Natural killer cell (primary cell): ENCODE measurements around the gene TTC28. TPM values are rescaled to one million over a fixed set of nuclear protein-coding genes. Genes with fewer than 3 reads are reported as not detected.

Experiments
- ATAC-seq, 3 donors: fragments of 150-1000 bp in 2 of 3; fragments of 200-7000 bp in 1 of 3; cut with Tn5 transposase; 1 replicate in 1 of 3; 2 replicates in 2 of 3; pipeline ENCODE4 v1.10.0; 2021; ENCODE audit warnings: mild to moderate bottlenecking in 2 of 3, moderate library complexity in 2 of 3
- DNase-seq, 2 donors: peaks; one replicate each; pipeline versions ENCODE4 v3.0.0 to v3.0.0-alpha.2; 2013 to 2021; ENCODE audit warnings: mixed read lengths in 1 of 2
- H3K27ac ChIP-seq: one replicate; pipeline ENCODE4 v1.5.1; 2013; ENCODE audit warnings: mild to moderate bottlenecking, low read length
- H3K27me3 ChIP-seq: one replicate; pipeline ENCODE4 v1.6.1; 2013; ENCODE audit warnings: low read length; ENCODE audit not compliant: control insufficient read depth, insufficient read depth
- H3K36me3 ChIP-seq: one replicate; pipeline ENCODE4 v1.6.1; 2013; ENCODE audit warnings: low read length; ENCODE audit not compliant: control insufficient read depth, insufficient read depth
- H3K4me1 ChIP-seq: one replicate; pipeline ENCODE4 v1.6.1; 2013; ENCODE audit warnings: low read length; ENCODE audit not compliant: control insufficient read depth, insufficient read depth
- H3K4me3 ChIP-seq: one replicate; pipeline ENCODE4 v1.5.1; 2013; ENCODE audit warnings: low read length
- H3K9me3 ChIP-seq: one replicate; pipeline ENCODE4 v1.6.1; 2013; ENCODE audit warnings: low read length; ENCODE audit not compliant: control insufficient read depth, insufficient read depth
- H3K27ac Mint-ChIP-seq, 2 donors: one replicate each; pipeline ENCODE4 v1.8.0; 2022; ENCODE audit warnings: mild to moderate bottlenecking in 2 of 2, mixed read lengths in 2 of 2, moderate library complexity in 1 of 2
- H3K27me3 Mint-ChIP-seq, 2 donors: one replicate each; pipeline ENCODE4 v1.8.0; 2022; ENCODE audit warnings: low read depth in 2 of 2, mixed read lengths in 2 of 2
- H3K36me3 Mint-ChIP-seq: one replicate; pipeline ENCODE4 v1.8.0; 2022; ENCODE audit warnings: mixed read lengths
- H3K4me1 Mint-ChIP-seq, 2 donors: one replicate each; pipeline ENCODE4 v1.8.0; 2022; ENCODE audit warnings: mixed read lengths in 2 of 2
- H3K4me3 Mint-ChIP-seq: one replicate; pipeline ENCODE4 v1.8.0; 2022; ENCODE audit warnings: mild to moderate bottlenecking, moderate library complexity, mixed read lengths
- H3K9me3 Mint-ChIP-seq, 2 donors: one replicate each; pipeline ENCODE4 v1.8.0; 2022; ENCODE audit warnings: mixed read lengths in 2 of 2
- whole genome bisulfite sequencing: methylation state at CpG from one replicate; pipeline ENCODE4 v1.1.7; 2013; ENCODE audit warnings: missing lambda C conversion rate; ENCODE audit not compliant: insufficient coverage; 5-methylcytosine and 5-hydroxymethylcytosine counted together
- intact Hi-C: fragments of 100-400 bp; cut with micrococcal nuclease; formaldehyde crosslinking; loops from one replicate; pipeline ENCODE4 v1.14.2; 2022
- total RNA-seq, 4 donors: library from RNA; stranded (reverse); fragments of 120-200 nt in 1 of 4; gene quantifications; one replicate each; pipeline versions ENCODE4 v1.2.3 to v1.2.4, GENCODE V29; 2013 to 2022
- TF ChIP-seq, protein P1 (sequence below): fragments of 200-600 bp; IDR thresholded peaks from one replicate; pipeline ENCODE4 v1.8.0; 2022; ENCODE audit warnings: antibody characterized with exemption

The TTC28 gene
- total RNA-seq, 3 donors from 2014 or later (not counting 1 experiment from before 2014, with no cell fraction given): 4.1 to 10.0 (median 8.6) TPM

DNA sequence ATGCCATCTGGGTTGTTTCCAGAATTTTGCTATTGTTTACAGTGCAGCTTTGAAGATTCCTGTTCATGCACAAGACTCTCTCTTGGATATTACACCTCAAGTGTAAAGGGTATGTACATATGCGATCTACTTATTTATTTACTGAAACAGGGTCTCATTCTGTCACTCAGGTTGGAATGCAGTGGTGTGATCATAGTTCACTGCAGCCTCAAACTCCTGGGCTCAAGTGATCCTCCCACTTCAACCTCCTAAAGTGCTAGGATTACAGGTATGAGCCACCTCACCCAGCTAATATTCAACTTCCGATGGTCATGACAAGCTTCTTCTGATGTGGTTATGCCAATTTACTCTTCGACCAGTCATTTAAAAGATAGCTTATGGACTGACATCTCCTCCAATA lies 602.5 kb downstream of the TTC28 start:
- no peak overlapping the region for H3K27ac ChIP-seq
- H3K9me3 Mint-ChIP-seq: no peaks in the 10 kb centered on the region
- H3K4me3 Mint-ChIP-seq: no peak overlapping the region
- no peak for DNase-seq
- no peaks in the 10 kb centered on the region for H3K4me1 ChIP-seq
- peaks cover 2 to 11% of the 10 kb centered on the region in 2 donors for H3K27me3 Mint-ChIP-seq
- no peaks in the 10 kb centered on the region for H3K9me3 ChIP-seq
- H3K4me3 ChIP-seq: no peak overlapping the region
- ATAC-seq: no peak
- no peaks in the 10 kb centered on the region for H3K4me1 Mint-ChIP-seq
- no peaks in the 10 kb centered on the region for H3K36me3 Mint-ChIP-seq
- intact Hi-C loops: no loop called here
- WGBS: 90% methylated on average over 2 of the region's 3 CpGs
- no peaks in the 10 kb centered on the region for H3K27me3 ChIP-seq
- H3K27ac Mint-ChIP-seq: no peak overlapping the region
- H3K36me3 ChIP-seq: no peaks in the 10 kb centered on the region
- TF ChIP-seq, protein P1, sequence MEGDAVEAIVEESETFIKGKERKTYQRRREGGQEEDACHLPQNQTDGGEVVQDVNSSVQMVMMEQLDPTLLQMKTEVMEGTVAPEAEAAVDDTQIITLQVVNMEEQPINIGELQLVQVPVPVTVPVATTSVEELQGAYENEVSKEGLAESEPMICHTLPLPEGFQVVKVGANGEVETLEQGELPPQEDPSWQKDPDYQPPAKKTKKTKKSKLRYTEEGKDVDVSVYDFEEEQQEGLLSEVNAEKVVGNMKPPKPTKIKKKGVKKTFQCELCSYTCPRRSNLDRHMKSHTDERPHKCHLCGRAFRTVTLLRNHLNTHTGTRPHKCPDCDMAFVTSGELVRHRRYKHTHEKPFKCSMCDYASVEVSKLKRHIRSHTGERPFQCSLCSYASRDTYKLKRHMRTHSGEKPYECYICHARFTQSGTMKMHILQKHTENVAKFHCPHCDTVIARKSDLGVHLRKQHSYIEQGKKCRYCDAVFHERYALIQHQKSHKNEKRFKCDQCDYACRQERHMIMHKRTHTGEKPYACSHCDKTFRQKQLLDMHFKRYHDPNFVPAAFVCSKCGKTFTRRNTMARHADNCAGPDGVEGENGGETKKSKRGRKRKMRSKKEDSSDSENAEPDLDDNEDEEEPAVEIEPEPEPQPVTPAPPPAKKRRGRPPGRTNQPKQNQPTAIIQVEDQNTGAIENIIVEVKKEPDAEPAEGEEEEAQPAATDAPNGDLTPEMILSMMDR: no peak

DNA sequence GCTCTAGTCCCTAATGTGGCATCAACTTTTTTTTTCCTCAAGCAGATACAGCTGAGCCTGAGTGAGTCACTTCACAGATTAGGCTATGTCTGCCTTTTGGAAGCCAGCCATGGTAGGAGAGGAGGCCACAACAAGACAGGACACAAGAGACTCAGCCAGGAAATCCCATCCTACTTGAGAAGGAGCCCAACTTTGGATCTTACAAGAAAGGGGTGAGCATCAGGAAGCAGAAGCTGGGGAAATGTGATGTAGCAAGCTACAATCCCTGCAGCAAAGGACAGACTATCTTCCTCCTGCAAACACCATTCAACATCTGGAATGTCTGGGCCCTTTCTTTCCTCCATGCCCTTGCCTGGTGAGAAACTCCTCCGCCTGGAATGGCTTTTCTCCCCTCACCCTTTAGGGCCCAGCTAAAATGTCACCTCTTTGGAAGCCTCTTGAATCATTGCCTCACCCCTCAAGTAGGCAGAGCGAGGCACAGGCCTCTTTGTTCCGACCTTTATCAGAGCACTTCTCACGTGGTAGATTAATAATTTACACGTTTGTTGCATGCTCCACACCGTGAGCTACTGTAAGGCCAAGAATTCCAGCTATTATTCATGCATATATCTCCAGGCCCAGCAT lies 604.2 kb downstream of the TTC28 start:
- DNase-seq (no peak), ATAC-seq (no peak)
- Histone ChIP-seq H3K9me3 (no peaks in the 10 kb centered on the region), H3K27me3 (no peaks in the 10 kb centered on the region), H3K4me3 (no peak overlapping the region), H3K27ac (no peak overlapping the region), H3K36me3 (no peaks in the 10 kb centered on the region), H3K4me1 (no peaks in the 10 kb centered on the region)
- TF ChIP-seq, protein P1: no peak
- Mint-ChIP-seq H3K4me1 (no peaks in the 10 kb centered on the region), H3K9me3 (no peaks in the 10 kb centered on the region), H3K36me3 (no peaks in the 10 kb centered on the region), H3K27me3 (peaks cover 2 to 5% of the 10 kb centered on the region in 2 donors), H3K4me3 (no peak overlapping the region), H3K27ac (no peak overlapping the region)
- intact Hi-C loops: no loop called here
- WGBS: 85% methylated on average over 6 of the region's 6 CpGs

DNA sequence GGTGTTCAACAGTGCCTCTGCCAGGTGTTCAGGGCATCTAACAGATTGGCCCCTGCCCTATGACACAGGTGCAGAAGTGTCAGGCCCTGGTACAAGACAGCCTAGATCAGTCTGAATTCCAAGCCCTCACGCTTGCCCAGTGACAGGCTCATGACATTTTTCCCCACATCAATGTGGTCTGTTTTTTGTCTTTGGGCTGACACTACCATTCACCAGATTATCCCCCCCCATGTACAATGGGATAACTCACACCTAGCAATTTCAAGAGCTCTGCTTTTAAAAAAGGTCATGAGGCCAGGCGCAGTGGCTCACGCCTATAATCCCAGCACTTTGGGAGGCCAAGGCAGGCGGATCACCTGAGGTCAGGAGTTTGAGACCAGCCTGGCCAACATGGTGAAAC lies 605.1 kb downstream of the TTC28 start:
- no peaks in the 10 kb centered on the region for H3K36me3 Mint-ChIP-seq
- H3K4me3 Mint-ChIP-seq: no peak overlapping the region
- 77% methylated on average over 3 of the region's 4 CpGs for WGBS

More for the DNA sequence above, 605.1 kb downstream of the TTC28 start:
- DNase-seq (no peak), ATAC-seq (no peak)
- Histone ChIP-seq H3K4me1 (no peaks in the 10 kb centered on the region), H3K4me3 (no peak overlapping the region), H3K9me3 (no peaks in the 10 kb centered on the region), H3K36me3 (no peaks in the 10 kb centered on the region), H3K27me3 (no peaks in the 10 kb centered on the region), H3K27ac (no peak overlapping the region)
- no peak overlapping the region for H3K27ac Mint-ChIP-seq
- TF ChIP-seq, protein P1: no peak
- H3K9me3 Mint-ChIP-seq: no peaks in the 10 kb centered on the region
- intact Hi-C loops: no loop called here
- H3K27me3 Mint-ChIP-seq: peaks cover under 1 to 2% of the 10 kb centered on the region in 2 donors
- no peaks in the 10 kb centered on the region for H3K4me1 Mint-ChIP-seq
